WERI-Rb-1 (cell line): Measurements from ENCODE around the gene CALHM2.

ENCODE experiments used
- DNase-seq: peaks from one replicate; pipeline ENCODE4 v3.0.0-alpha.2; 2020
- H3K27ac ChIP-seq: fragments of 250-450 bp; sonication (Bioruptor Pico); 2 replicates; pipeline ENCODE4 v1.5.1; 2020; ENCODE audit warnings: mild to moderate bottlenecking, moderate library complexity
- H3K27me3 ChIP-seq: fragments of 250-450 bp; sonication (Bioruptor Pico); 2 replicates; pipeline ENCODE4 v1.5.1; 2021; ENCODE audit warnings: mild to moderate bottlenecking, low read depth, moderate library complexity; ENCODE audit not compliant: insufficient read depth, severe bottlenecking
- H3K36me3 ChIP-seq: fragments of 250-450 bp; sonication (Bioruptor Pico); 2 replicates; pipeline ENCODE4 v1.5.1; 2020; ENCODE audit warnings: mild to moderate bottlenecking, moderate library complexity
- H3K4me3 ChIP-seq: 2 replicates; pipeline ENCODE4 v1.5.1; 2011; ENCODE audit warnings: low read depth, mild to moderate bottlenecking, control low read depth, low read length
- H3K9me3 ChIP-seq: fragments of 250-450 bp; sonication (Bioruptor Pico); 2 replicates; pipeline ENCODE4 v1.5.1; 2021; ENCODE audit warnings: mild to moderate bottlenecking, moderate library complexity; ENCODE audit not compliant: severe bottlenecking
- CTCF ChIP-seq: IDR thresholded peaks from 2 replicates; pipeline ENCODE4 v1.5.1; 2011; ENCODE audit warnings: low read depth, mild to moderate bottlenecking, control low read depth, inconsistent platforms, low read length

Gene CALHM2

GRCh38 chr10:103441611-103442010 lies 10.6 kb downstream of the CALHM2 start:
- no peak overlapping the region for H3K4me3 ChIP-seq
- H3K27me3 ChIP-seq: no peaks in the 10 kb centered on the region
- H3K9me3 ChIP-seq: no peaks in the 10 kb centered on the region
- H3K27ac ChIP-seq: no peak overlapping the region
- DNase-seq: no peak
- peaks cover 90% of the 10 kb centered on the region for H3K36me3 ChIP-seq
- TF ChIP-seq CTCF: no peak

DNA sequence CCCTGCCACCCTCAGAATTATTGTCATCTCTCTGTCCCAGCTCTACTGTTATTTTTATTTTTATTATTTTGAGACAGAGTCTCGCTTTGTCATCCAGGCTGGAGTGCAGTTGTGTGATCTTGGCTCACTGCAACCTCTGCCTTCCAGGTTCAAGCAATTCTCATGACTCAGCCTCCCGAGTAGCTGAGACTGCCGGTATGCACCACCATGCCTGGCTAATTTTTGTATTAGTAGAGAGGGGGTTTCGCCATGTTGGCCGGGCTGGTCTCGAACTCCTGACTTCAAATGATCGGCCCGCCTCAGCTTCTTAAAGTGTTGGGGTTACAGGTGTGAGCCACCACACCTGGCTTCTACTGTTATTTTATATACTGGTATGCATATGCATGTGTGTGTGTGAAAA lies 11.0 kb downstream of the CALHM2 start:
- no peak overlapping the region for H3K4me3 ChIP-seq
- no peak for DNase-seq
- no peaks in the 10 kb centered on the region for H3K9me3 ChIP-seq
- H3K36me3 ChIP-seq: peaks cover 92% of the 10 kb centered on the region
- no peak for TF ChIP-seq CTCF
- no peaks in the 10 kb centered on the region for H3K27me3 ChIP-seq
- no peak overlapping the region for H3K27ac ChIP-seq

DNA sequence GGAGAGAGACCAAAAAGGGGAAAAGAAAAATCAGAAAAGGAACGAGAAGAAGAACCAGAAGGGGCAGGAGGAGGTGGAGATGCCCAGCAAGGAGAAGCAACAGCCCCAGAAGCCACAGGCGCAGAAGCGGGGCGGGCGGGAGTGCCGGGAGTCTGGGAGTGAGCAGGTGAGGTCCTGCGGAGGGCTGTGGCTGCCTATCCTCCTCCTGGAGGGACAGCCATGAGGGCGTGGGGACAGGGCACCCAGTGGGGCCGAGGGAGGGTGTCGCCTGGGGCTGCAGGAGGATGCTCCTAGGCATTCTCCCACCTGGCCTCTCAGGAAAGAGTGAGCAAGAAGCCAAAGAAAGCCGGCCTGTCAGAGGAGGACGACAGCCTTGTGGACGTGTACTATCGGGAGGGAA lies 11.8 kb downstream of the CALHM2 start:
- DNase-seq: no peak
- H3K9me3 ChIP-seq: no peaks in the 10 kb centered on the region
- no peak for TF ChIP-seq CTCF
- no peak overlapping the region for H3K27ac ChIP-seq
- H3K4me3 ChIP-seq: no peak overlapping the region
- peaks cover 89% of the 10 kb centered on the region for H3K36me3 ChIP-seq
- H3K27me3 ChIP-seq: no peaks in the 10 kb centered on the region

DNA sequence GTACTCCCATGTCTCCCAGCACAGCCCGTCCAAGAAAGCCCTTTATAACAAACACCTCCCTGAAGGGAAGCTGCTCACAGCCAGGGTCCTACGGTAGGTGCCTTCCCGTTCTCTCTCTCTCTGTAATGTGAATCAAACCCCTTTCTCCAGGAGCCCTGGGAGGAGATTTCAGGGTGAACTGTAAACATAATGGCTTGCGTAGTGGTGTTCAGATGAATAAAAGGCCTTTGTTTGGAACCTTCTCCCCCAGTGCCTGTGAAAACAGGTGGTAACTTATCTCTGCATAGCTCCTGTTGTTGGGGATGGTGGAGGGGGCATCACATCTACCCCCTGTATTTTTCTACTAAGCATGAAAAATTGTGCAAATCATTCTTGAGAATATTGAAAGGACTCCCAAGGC lies 12.4 kb downstream of the CALHM2 start:
- DNase-seq: no peak
- H3K27me3 ChIP-seq: no peaks in the 10 kb centered on the region
- H3K27ac ChIP-seq: no peak overlapping the region
- H3K36me3 ChIP-seq: peaks cover 85% of the 10 kb centered on the region
- TF ChIP-seq CTCF: no peak
- H3K9me3 ChIP-seq: no peaks in the 10 kb centered on the region
- no peak overlapping the region for H3K4me3 ChIP-seq

DNA sequence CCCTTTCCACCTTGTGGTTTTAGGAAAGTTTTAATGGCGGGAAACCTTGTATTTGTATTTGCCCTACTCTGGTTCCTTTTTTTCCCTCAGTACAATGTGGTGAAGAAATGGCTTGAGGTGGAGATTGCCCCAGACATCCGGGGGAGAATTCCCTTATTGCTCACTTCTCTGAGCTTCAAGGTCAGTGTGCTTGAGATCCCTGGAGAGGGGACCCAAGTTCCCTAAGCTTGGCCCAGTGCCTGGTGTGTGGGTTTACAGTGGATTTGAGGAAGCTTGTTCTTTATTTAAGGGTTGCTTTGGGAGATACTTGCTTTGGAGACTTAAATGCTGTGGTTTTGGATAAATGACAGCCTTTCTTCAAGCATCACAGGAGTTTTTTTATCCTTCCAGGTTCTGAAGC lies 18.3 kb downstream of the CALHM2 start:
- Histone ChIP-seq H3K4me3 (no peak overlapping the region), H3K36me3 (peaks cover 77% of the 10 kb centered on the region), H3K9me3 (no peaks in the 10 kb centered on the region), H3K27ac (no peak overlapping the region), H3K27me3 (no peaks in the 10 kb centered on the region)
- no peak for DNase-seq
- TF ChIP-seq CTCF: no peak

DNA sequence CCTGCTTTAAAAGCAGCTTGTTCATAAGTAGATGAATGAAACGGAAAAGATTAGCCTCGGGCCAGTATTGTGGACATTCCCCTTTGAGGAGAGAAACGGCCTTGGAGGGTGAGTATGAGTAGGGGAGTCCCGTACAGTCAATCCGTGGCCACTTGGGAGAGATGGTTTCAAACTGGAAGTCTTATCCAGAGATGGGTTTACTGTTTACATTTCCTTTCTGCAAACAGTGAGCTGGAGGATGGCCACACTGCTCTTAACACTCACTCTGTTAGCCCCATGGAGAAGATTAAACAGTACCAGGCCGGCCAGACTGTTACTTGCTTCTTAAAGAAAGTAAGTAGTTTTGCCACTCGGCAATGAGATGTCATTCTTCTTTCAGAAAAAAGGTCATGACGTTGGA lies 20.3 kb downstream of the CALHM2 start:
- Histone ChIP-seq H3K4me3 (no peak overlapping the region), H3K36me3 (peaks cover 68% of the 10 kb centered on the region)

More for the DNA sequence above, 20.3 kb downstream of the CALHM2 start:
- no peak for DNase-seq
- TF ChIP-seq CTCF: no peak
- Histone ChIP-seq H3K27me3 (no peaks in the 10 kb centered on the region), H3K9me3 (no peaks in the 10 kb centered on the region), H3K27ac (peak overlapping the region; percentile 51)
